Activated CD8-positive, alpha-beta memory T cell treated with anti-CD3 and anti-CD28 coated beads, Interleukin-2, amount 10 ng/mL, durations not matched to agents 7 days and 5 days (primary cell): ENCODE measurements around the gene ACOX3. TPM values are rescaled to one million over a fixed set of nuclear protein-coding genes. Genes with fewer than 3 reads are reported as not detected.

Experiments used
- ATAC-seq: fragments of 150-1000 bp; cut with Tn5 transposase; one replicate; pipeline ENCODE4 v1.10.0; 2021; ENCODE audit warnings: moderate library complexity
- CTCF ChIA-PET: fragments of 350-600 bp; sonication (Branson Sonifier 250); formaldehyde crosslinking; loops from one replicate; lab custom pipeline; 2021; ENCODE audit warnings: antibody characterized with exemption; lab: Charles Lee
- DNase-seq: peaks from one replicate; pipeline ENCODE4 v3.0.0-alpha.2; 2020
- H3K27ac Mint-ChIP-seq: one replicate; pipeline ENCODE4 v1.8.0; 2021; ENCODE audit warnings: mild to moderate bottlenecking, mixed read lengths
- H3K27me3 Mint-ChIP-seq: one replicate; pipeline ENCODE4 v1.8.0; 2021; ENCODE audit warnings: mixed read lengths
- H3K36me3 Mint-ChIP-seq: one replicate; pipeline ENCODE4 v1.8.0; 2021; ENCODE audit warnings: mild to moderate bottlenecking, mixed read lengths
- H3K4me1 Mint-ChIP-seq: one replicate; pipeline ENCODE4 v1.8.0; 2021; ENCODE audit warnings: mixed read lengths
- H3K4me3 Mint-ChIP-seq: one replicate; pipeline ENCODE4 v1.8.0; 2021; ENCODE audit warnings: mild to moderate bottlenecking, moderate library complexity, mixed read lengths
- H3K9me3 Mint-ChIP-seq: one replicate; pipeline ENCODE4 v1.8.0; 2022; ENCODE audit warnings: low read depth, mixed read lengths
- total RNA-seq, 2 experiments: library from RNA; stranded (reverse); gene quantifications; one replicate each; pipeline ENCODE4 v1.2.3, GENCODE V29; 2021

ACOX3 gene
- total RNA-seq, 2 experiments from 2014 or later: 11.7 to 13.0 TPM

- no peaks in the 10 kb centered on the region for H3K36me3 Mint-ChIP-seq
- no peak for DNase-seq
- no peaks in the 10 kb centered on the region for H3K4me1 Mint-ChIP-seq
- CTCF ChIA-PET: no interaction called here
- no peak overlapping the region for H3K4me3 Mint-ChIP-seq
- peaks cover 2% of the 10 kb centered on the region for H3K9me3 Mint-ChIP-seq
- H3K27me3 Mint-ChIP-seq: no peaks in the 10 kb centered on the region
- H3K27ac Mint-ChIP-seq: no peak overlapping the region
- ATAC-seq: no peak
These were observed 76.4 kb downstream of the ACOX3 start for GRCh38 chr4:8364141-8364540.

- no peak overlapping the region for H3K27ac Mint-ChIP-seq
- no peak overlapping the region for H3K4me3 Mint-ChIP-seq
- no peaks in the 10 kb centered on the region for H3K27me3 Mint-ChIP-seq
- DNase-seq: no peak
- CTCF ChIA-PET: interaction anchor here (1.2 kb wide), 1 partner anchor 120 kb away, joined by 3 read pairs; no protein-coding TSS in a partner anchor
- no peaks in the 10 kb centered on the region for H3K4me1 Mint-ChIP-seq
- no peak for ATAC-seq
- H3K36me3 Mint-ChIP-seq: no peaks in the 10 kb centered on the region
- H3K9me3 Mint-ChIP-seq: peaks cover 2% of the 10 kb centered on the region
These were observed 78.0 kb downstream of the ACOX3 start for GRCh38 chr4:8362483-8362882.

DNA sequence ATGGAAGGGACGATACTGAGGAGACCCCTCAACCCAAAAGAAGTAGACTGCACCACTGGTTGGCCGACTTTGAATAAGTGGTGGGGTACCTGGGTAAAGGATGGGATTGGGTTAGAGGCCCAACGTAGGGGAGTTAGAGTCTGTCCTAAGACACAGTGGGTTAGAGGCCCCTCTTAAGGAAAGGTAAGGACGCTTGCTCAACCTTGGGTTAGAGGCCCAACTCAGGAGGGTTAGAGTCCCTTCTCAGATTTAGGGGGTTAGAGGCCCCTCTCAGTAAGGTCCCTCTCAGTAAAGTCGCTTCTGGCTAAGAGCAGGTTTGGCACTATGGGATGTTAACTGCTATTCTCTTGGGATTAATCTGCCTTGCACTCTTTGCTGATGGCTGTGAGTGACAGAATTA, 81.3 kb downstream of the ACOX3 start:
- ATAC-seq (no peak), DNase-seq (no peak)
- no peak overlapping the region for H3K27ac Mint-ChIP-seq
- CTCF ChIA-PET: no interaction called here
- H3K9me3 Mint-ChIP-seq: peaks cover 2% of the 10 kb centered on the region
- H3K4me1 Mint-ChIP-seq: no peaks in the 10 kb centered on the region
- no peaks in the 10 kb centered on the region for H3K36me3 Mint-ChIP-seq
- peaks cover under 1% of the 10 kb centered on the region for H3K27me3 Mint-ChIP-seq
- H3K4me3 Mint-ChIP-seq: no peak overlapping the region

- CTCF ChIA-PET: no interaction called here
- ATAC-seq (no peak), DNase-seq (no peak)
- no peak overlapping the region for H3K27ac Mint-ChIP-seq
- H3K4me1 Mint-ChIP-seq: no peaks in the 10 kb centered on the region
- no peak overlapping the region for H3K4me3 Mint-ChIP-seq
- no peaks in the 10 kb centered on the region for H3K9me3 Mint-ChIP-seq
- no peaks in the 10 kb centered on the region for H3K36me3 Mint-ChIP-seq
- peaks cover 2% of the 10 kb centered on the region for H3K27me3 Mint-ChIP-seq
These were observed 83.7 kb downstream of the ACOX3 start for GRCh38 chr4:8356856-8357255.

- H3K9me3 Mint-ChIP-seq: no peaks in the 10 kb centered on the region
- H3K27ac Mint-ChIP-seq: no peak overlapping the region
- H3K36me3 Mint-ChIP-seq: no peaks in the 10 kb centered on the region
- ATAC-seq (no peak), DNase-seq (no peak)
- no peak overlapping the region for H3K4me3 Mint-ChIP-seq
- H3K4me1 Mint-ChIP-seq: no peaks in the 10 kb centered on the region
- H3K27me3 Mint-ChIP-seq: peaks cover 2% of the 10 kb centered on the region
- CTCF ChIA-PET: no interaction called here
These were observed 84.5 kb downstream of the ACOX3 start for GRCh38 chr4:8355864-8356565.

- ATAC-seq: no peak
- Mint-ChIP-seq H3K27me3 (peaks cover 2% of the 10 kb centered on the region), H3K9me3 (no peaks in the 10 kb centered on the region), H3K4me3 (no peak overlapping the region), H3K27ac (no peak overlapping the region), H3K36me3 (no peaks in the 10 kb centered on the region), H3K4me1 (no peaks in the 10 kb centered on the region)
- DNase-seq: no peak
- CTCF ChIA-PET: no interaction called here
These were observed 85.2 kb downstream of the ACOX3 start for GRCh38 chr4:8355306-8355705.

DNA sequence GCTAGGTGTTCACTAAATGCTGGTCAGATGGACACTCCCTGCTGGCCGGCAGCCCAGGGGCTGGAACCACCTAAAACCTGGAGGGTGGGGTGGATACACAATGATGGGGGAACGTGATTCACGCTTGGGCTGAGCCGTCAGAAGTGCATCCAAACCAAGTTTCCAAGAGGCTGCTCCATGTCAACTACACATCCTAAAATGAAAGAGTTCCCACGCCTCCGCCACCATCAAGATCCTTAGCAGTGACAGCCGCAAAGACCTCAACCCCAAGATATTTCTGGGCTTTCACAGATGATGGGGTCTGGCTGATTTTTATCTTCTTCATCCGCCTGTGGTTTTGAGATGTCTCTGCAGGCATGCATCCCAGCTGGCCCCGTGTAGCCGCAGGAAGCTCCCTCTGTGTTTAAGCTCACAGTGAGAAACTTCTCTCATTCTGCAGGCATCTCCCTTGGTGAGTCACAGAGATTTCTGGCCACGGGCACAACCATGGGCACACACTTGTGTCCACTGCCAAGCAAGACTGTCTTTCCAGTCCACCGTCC, 86.5 kb downstream of the ACOX3 start:
- no peak overlapping the region for H3K27ac Mint-ChIP-seq
- H3K9me3 Mint-ChIP-seq: no peaks in the 10 kb centered on the region
- H3K36me3 Mint-ChIP-seq: no peaks in the 10 kb centered on the region
- ATAC-seq (no peak), DNase-seq (no peak)
- CTCF ChIA-PET: no interaction called here
- no peaks in the 10 kb centered on the region for H3K4me1 Mint-ChIP-seq
- H3K4me3 Mint-ChIP-seq: no peak overlapping the region
- peaks cover 2% of the 10 kb centered on the region for H3K27me3 Mint-ChIP-seq

DNA sequence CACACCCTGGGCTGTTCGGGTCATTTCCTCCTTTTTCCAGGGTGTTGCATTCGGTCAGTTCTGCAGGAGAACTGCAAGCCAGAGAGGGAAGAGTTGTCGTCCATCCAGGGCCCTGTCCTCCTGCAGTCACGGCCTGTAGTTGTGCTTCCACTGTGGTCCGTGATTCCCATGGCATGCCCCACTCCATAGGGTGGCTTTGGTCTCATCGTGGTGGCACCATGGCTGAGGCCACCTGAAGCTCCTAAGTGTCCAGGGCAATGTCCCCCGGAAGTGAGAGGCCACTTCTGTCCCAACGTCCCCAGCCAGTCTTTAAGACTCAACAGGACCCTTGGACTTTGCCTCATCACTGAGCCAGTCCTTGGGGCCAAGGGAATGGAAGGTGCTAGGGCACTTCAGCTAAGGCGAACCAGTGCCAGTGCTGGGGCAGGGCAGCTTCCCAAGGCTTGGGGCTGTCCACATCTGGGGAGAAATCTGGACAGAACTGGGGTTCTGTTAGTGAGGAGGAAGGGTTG, 87.3 kb downstream of the ACOX3 start:
- no peak for DNase-seq
- CTCF ChIA-PET: interaction anchor here (0.7 kb wide), 1 partner anchor 111 kb away, joined by 3 read pairs; no protein-coding TSS in a partner anchor
- H3K36me3 Mint-ChIP-seq: no peaks in the 10 kb centered on the region

DNA sequence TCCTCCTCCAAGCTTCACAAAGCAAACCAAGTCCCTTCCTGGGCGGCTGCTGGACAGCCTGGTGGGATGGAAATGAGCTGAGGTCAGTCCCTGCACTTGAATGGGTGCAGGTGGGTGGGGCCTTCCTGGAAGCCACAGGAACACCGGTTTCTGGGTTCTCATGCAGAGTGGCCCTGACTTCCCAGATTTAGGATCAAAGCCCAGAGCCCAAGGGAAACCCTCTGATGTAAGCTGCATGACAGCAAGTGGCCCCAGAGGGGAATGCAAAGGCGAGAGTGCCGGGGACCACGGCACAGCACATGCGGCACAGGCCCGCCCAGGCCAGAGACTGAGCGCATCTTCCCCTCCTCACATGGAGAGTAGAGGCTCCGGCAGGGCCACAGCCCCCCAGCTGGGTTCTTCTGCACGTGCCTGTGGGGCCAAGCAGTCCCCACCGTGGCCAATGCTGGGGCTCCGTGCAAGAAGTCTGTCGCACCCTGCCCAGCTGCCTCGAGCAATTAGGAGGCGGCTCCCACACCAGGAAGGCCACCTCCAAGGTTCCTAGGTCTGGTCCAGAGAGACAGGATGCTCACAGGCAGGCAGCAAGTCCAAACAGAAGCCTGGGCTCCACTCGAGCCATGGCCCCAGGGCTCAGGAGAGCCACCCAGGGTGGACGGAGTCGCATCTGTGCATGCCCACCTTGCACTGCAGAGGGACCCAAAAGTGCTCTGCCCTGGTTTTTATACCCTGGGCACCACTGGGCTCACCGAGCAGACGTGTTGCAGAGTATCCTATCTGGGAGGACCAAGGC, 88.0 kb downstream of the ACOX3 start:
- ATAC-seq: no peak
- H3K27me3 Mint-ChIP-seq: peaks cover 2% of the 10 kb centered on the region
- CTCF ChIA-PET: interaction anchor here (0.7 kb wide), 1 partner anchor 111 kb away, joined by 3 read pairs; no protein-coding TSS in a partner anchor
- H3K36me3 Mint-ChIP-seq: no peaks in the 10 kb centered on the region
- H3K4me3 Mint-ChIP-seq: no peak overlapping the region
- DNase-seq: no peak
- H3K27ac Mint-ChIP-seq: no peak overlapping the region
- H3K9me3 Mint-ChIP-seq: no peaks in the 10 kb centered on the region
- no peaks in the 10 kb centered on the region for H3K4me1 Mint-ChIP-seq

More for the DNA sequence above, 87.3 kb downstream of the ACOX3 start:
- H3K4me1 Mint-ChIP-seq: no peaks in the 10 kb centered on the region
- peaks cover 2% of the 10 kb centered on the region for H3K27me3 Mint-ChIP-seq
- no peak for ATAC-seq
- no peak overlapping the region for H3K27ac Mint-ChIP-seq
- no peak overlapping the region for H3K4me3 Mint-ChIP-seq
- no peaks in the 10 kb centered on the region for H3K9me3 Mint-ChIP-seq

DNA sequence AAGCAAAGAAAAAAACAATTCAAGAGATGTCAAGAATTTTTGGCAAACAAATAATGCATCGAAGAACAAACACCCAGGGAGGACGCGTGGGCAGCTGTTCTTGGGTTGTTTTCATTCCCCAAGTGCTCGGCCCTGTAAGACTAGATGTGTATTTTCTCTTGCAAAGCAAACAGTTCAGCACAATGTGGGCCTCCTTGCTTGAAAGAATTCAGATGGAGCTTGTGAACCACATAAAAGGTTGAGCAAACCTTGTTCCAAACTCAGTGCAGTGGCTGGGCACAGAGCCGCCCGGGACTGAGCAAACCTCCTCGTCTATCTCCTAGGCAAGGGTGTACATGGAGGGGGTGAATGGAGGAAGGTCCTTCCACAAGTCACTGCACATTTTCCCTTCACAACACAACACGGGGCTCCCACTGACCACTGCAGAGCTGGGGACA, 88.6 kb downstream of the ACOX3 start:
- H3K36me3 Mint-ChIP-seq: no peaks in the 10 kb centered on the region
- DNase-seq (no peak), ATAC-seq (no peak)
- H3K4me3 Mint-ChIP-seq: no peak overlapping the region
- H3K27me3 Mint-ChIP-seq: peaks cover 2% of the 10 kb centered on the region
- no peaks in the 10 kb centered on the region for H3K4me1 Mint-ChIP-seq
- CTCF ChIA-PET: no interaction called here
- H3K9me3 Mint-ChIP-seq: no peaks in the 10 kb centered on the region
- no peak overlapping the region for H3K27ac Mint-ChIP-seq

GRCh38 chr4:8350841-8351461, 89.6 kb downstream of the ACOX3 start:
- no peak overlapping the region for H3K27ac Mint-ChIP-seq
- ATAC-seq: no peak
- no peak overlapping the region for H3K4me3 Mint-ChIP-seq
- H3K27me3 Mint-ChIP-seq: peaks cover 2% of the 10 kb centered on the region
- H3K4me1 Mint-ChIP-seq: no peaks in the 10 kb centered on the region
- CTCF ChIA-PET: no interaction called here
- no peak for DNase-seq
- no peaks in the 10 kb centered on the region for H3K36me3 Mint-ChIP-seq
- H3K9me3 Mint-ChIP-seq: no peaks in the 10 kb centered on the region

GRCh38 chr4:8350352-8350751, 90.2 kb downstream of the ACOX3 start:
- no peaks in the 10 kb centered on the region for H3K9me3 Mint-ChIP-seq
- ATAC-seq (no peak), DNase-seq (no peak)
- H3K4me1 Mint-ChIP-seq: no peaks in the 10 kb centered on the region
- no peaks in the 10 kb centered on the region for H3K36me3 Mint-ChIP-seq
- no peak overlapping the region for H3K27ac Mint-ChIP-seq
- H3K4me3 Mint-ChIP-seq: no peak overlapping the region
- peaks cover 2% of the 10 kb centered on the region for H3K27me3 Mint-ChIP-seq
- CTCF ChIA-PET: no interaction called here

DNA sequence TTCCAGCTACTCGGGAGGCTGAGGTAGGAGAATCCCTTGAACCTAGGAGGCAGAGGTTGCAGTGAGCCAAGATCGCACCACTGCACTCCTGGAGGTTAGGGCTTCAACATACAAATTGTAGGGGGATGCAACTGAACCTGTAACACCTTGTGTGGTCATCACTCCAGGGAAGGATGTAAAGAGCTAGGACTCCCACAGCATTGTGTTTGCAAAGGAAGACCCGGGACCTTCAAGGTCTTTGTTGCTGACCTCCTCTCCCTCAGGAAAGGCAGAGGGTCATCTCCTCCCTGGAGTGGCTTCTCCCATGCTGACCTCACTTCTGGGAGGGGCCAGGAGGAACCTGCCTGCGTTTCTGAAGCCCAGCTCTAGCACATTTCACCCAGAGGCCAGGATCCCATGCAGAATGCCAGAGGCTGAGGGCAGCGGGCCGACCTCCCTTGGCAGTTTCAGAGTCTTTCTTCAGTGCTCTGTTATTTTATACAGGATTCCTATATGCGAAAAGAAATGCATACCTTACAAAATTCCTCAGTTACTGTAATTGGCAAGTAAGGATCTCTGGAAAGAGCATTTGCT, 90.8 kb downstream of the ACOX3 start:
- no peaks in the 10 kb centered on the region for H3K36me3 Mint-ChIP-seq
- ATAC-seq (no peak), DNase-seq (no peak)
- H3K9me3 Mint-ChIP-seq: no peaks in the 10 kb centered on the region
- no peaks in the 10 kb centered on the region for H3K4me1 Mint-ChIP-seq
- CTCF ChIA-PET: no interaction called here
- peaks cover 2% of the 10 kb centered on the region for H3K27me3 Mint-ChIP-seq
- H3K4me3 Mint-ChIP-seq: no peak overlapping the region
- no peak overlapping the region for H3K27ac Mint-ChIP-seq
